RKO (cell line): ENCODE data around the gene POLN.
"Not testable (repeated sequence)": the region's sequence is repeated elsewhere in the genome, so short reads cannot be mapped to it uniquely, and the experiment has no call there.

Source experiments
- DNase-seq: peaks from one replicate; pipeline ENCODE4 v3.0.0-alpha.2; 2016; ENCODE audit warnings: low spot score

The POLN gene

GRCh38 chr4:2251073-2251794, 9.3 kb upstream of the POLN start:
- DNase-seq: no peak

GRCh38 chr4:2250357-2251072, 8.6 kb upstream of the POLN start:
- no peak for DNase-seq

GRCh38 chr4:2249526-2250356, 7.8 kb upstream of the POLN start:
- DNase-seq: no peak

GRCh38 chr4:2248821-2249261, 6.9 kb upstream of the POLN start:
- DNase-seq: no peak

GRCh38 chr4:2248044-2248780, 6.3 kb upstream of the POLN start:
- no peak for DNase-seq

- no peak for DNase-seq
Observed at GRCh38 chr4:2247128-2248043, 5.5 kb upstream of the POLN start.

GRCh38 chr4:2246384-2247127, 4.6 kb upstream of the POLN start:
- no peak for DNase-seq

GRCh38 chr4:2245787-2246275, 3.9 kb upstream of the POLN start:
- DNase-seq: no peak

- no peak for DNase-seq
Observed at GRCh38 chr4:2245057-2245786, 3.3 kb upstream of the POLN start.

GRCh38 chr4:2243681-2244380, 1.9 kb upstream of the POLN start:
- no peak for DNase-seq

GRCh38 chr4:2241003-2241402, 918 bp downstream of the POLN start:
- peak; percentile 49 for DNase-seq

GRCh38 chr4:2236944-2237666, 4.8 kb downstream of the POLN start:
- DNase-seq: no peak

GRCh38 chr4:2231082-2231481, 10.8 kb downstream of the POLN start:
- DNase-seq: no peak

GRCh38 chr4:2226261-2226660, 15.7 kb downstream of the POLN start:
- DNase-seq: no peak

- DNase-seq: no peak
Observed at GRCh38 chr4:2222838-2223237, 19.1 kb downstream of the POLN start.

GRCh38 chr4:2221378-2221777, 20.5 kb downstream of the POLN start:
- DNase-seq: not testable (repeated sequence)

GRCh38 chr4:2220016-2220630, 21.8 kb downstream of the POLN start:
- peak; percentile 75 for DNase-seq
